GM19463 (cell line): ENCODE results near the gene JHY.

Experiments
- ATAC-seq: cut with Tn5 transposase; IDR thresholded peaks from one replicate; pipeline ENCODE4 v1.9.1; 2021; ENCODE audit warnings: mild to moderate bottlenecking, moderate library complexity; ENCODE audit not compliant: unreplicated experiment

The JHY gene

DNA sequence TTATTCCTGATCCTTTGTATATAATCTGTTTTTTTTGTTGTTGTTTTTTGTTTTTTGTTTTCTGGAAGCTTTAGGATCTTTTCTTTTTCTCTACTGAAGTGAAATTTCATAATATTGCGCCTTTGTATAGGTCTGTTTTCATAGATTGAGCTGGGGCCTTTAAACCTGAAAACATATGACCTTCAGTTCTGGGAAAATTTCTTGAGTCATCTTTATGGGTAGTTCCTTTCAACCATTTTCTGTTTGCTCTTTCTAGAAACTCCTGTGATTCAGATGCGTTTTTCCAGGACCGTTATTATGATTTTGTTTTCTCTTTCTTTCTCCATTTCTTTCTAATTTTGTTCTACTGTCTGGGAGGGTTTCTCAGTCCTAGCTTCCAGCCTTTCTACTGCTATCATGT lies 55.4 kb downstream of the JHY start:
- ATAC-seq, result no peak

DNA sequence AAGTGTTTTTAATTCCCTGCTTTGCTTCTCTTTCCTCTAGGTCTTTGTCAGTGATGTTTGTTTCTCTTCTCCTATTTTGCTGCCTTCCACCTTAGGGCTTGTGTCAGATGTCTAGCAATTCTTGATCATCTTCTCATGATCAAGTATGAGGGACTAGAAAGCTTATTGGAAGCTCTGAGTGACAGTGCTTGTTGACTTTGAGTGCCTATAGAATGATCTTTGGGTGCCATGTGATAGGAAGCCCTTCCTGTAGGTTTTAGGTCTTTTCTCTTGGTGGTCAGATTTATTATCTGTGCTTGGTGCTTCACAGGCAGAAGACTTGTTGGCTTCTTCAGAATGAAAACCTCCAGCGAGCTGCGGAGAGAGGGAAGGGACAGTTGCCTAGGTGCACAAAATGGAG lies 56.0 kb downstream of the JHY start:
- ATAC-seq, result no peak

DNA sequence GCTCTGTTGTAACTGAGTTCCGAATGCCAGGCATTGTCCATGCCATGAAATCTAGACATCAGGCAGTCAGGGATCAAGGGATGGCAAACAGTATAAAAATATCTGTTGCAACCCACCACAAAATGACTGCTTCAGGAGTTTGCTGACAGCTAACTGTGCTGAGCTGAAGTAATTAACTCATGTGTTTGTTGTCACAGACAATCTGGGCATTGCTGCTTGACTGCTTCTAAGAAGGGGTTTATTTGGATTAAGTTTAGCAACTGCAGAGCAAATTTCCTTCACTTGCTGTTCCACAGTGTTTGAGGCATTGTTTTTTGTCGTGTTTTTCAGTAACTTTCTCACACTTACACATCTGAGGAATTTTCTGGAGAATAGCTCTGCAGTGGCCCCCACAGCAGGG lies 68.7 kb downstream of the JHY start:
- ATAC-seq, result no peak

DNA sequence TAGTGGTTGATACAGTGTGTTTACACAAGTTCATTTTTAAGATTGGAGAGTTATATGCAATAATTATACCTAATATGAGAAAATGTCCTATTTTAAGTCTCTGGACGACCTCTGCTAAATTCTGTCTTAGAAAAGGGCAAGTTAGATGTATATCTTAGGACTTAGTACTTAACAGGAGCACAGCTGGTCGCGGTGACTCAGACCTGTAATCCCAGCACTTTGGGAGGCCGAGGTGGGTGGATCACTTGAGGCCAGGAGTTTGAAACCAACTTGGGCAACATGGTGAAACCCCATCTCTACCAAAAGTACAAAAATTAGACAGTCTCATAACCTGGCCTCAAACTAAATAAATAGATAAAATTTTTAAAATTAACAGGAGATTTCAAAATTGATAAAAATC lies 71.9 kb downstream of the JHY start:
- ATAC-seq, result no peak

DNA sequence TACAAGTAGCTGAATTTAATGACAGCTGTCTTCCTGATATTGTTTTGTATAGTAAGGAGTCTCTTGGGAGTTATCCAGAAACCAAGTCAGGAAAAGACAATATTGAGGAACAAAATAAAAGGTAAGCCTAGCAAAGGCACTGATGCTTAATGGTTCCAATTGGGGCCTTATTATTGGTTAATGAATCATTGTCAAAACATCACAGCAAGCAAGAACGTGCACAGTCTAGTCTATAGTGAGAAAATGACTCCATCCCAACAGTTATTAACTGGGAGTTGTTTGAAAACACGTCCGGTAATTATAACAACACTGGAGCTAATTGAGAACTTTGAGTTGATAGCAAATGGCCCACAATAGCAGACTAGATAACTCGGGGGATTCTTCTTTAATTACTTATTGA lies 81.4 kb downstream of the JHY start:
- no peak for ATAC-seq

DNA sequence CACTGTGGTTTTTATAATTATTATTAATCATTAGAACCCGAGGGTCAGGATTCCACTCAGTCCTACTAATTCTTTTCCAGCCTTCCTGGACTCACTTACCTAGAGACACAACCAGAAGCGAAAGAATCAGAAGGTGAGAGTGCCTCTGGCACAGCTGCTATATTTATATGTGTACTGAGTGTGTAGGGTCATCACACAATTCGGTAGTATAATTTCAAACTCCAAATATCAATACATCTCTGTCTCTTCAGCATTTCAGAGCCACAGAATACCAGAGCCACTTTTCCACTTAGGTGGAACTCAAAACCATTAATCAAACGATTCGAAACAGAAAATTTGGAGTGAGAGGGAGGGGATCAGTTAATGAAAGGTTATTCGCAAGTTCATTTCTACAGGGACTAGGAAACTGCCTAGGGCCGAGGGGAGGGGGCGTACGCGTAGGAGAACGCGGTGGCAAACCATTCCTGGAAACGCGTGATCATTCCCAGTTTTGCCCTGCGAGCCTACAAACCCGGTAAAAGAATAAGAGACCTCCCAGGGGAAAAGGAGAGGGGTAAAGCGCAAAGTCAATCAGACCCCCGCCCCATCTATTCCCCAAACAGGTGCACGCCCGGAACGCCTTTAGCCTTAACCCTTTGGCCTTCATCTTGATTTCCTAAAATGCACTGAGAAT lies 93.6 kb downstream of the JHY start:
- no peak for ATAC-seq

DNA sequence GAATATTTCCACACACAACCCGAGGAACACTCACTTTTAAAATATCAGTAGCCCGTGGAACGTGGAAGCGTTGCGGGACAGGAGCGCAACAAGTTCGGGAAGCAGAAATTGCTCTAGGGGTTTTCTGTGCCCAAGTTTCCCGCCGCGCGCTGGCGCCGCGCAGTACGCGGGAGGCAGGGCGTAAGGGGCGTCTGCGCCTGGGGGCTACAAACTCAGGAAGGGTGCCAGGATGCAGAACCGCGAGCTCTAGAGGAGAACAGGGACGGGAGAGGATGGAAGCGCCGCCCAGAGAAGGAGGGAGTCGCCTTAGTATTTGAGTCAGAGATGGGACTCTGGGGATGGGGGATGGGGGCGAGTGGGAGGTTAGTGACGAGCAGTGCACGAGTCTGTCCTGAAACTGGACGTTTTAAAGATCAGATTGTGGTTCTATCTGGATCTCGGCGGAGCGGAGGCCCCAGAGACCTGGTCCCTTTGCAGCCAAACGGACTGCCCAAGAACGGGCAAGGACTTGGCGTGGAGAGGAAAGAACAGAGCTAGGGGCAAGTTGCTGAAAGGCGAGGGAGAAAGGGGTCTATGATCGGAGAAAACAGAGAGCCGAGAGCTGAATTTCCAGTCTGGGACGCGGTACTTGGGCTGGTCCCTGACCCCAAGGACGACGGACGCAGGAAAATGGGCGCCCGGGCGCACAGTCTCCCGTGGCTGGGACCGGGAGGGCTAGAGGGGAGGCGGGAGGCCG lies 94.3 kb downstream of the JHY start:
- ATAC-seq, result no peak

DNA sequence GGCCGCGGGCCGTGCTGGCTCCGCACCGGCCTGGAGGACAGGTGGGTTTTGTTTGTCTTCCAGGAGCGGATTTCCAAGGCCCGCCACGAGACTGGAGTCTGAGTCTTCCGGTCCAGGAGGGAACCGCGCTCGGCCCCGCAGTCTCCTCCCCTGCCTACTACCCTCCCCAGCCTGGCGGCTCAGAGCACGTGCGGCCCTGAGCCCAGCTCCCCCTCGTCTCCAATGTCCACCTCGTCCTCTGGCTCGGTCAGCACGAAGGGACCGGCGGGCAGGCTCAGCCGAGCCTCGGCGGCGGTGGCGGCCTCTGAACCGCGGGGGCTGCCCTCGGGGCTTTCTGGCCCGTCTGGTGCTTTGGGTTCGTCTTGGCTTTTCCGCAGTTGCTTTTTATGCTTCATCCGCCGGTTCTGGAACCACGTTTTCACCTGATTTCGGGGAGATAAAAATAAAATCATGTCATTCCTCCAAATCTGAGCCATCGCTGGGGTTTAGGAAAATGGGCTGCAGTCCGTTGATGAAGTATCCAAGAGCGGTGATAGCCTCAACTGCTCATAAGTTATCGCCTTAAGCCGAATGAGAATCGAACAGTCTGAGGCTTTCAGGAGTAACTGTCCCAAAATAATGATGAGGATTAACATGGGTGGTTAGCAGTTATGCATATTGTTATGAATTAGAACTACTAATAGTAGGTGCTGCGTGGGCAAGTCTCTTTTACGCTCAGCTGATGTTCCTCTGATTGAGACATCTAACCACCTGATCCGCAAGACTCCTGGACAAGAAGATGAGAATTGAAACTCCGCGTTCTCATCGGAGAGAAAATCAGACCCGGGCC lies 95.1 kb downstream of the JHY start:
- ATAC-seq, result no peak

DNA sequence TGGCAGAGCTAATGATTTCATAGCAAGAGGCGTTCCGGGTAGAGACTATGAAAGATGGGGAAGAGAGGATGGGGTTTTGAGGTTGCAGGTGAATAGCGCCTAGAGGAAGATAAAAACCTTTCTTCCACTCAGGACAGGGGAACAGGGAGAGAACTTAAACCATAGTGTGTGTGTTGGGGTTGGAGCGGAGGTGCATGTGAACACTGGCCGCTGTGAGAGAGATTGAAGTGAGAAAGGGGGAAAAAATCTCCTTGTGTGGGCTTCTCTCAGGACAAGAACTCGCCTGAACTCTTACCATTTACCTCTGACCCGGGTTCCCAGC lies 95.7 kb downstream of the JHY start:
- no peak for ATAC-seq

- no peak for ATAC-seq
Observed at GRCh38 chr11:122979103-122979814, 96.7 kb downstream of the JHY start.

GRCh38 chr11:122979815-122980595 lies 97.4 kb downstream of the JHY start:
- ATAC-seq, result no peak

GRCh38 chr11:122981388-122982264 lies 99.1 kb downstream of the JHY start, which contains the start of gene BSX:
BSX (minus strand) TSS chr11:122981834; CDS start chr11:122981671, 163 bp downstream.
- ATAC-seq, result no peak

DNA sequence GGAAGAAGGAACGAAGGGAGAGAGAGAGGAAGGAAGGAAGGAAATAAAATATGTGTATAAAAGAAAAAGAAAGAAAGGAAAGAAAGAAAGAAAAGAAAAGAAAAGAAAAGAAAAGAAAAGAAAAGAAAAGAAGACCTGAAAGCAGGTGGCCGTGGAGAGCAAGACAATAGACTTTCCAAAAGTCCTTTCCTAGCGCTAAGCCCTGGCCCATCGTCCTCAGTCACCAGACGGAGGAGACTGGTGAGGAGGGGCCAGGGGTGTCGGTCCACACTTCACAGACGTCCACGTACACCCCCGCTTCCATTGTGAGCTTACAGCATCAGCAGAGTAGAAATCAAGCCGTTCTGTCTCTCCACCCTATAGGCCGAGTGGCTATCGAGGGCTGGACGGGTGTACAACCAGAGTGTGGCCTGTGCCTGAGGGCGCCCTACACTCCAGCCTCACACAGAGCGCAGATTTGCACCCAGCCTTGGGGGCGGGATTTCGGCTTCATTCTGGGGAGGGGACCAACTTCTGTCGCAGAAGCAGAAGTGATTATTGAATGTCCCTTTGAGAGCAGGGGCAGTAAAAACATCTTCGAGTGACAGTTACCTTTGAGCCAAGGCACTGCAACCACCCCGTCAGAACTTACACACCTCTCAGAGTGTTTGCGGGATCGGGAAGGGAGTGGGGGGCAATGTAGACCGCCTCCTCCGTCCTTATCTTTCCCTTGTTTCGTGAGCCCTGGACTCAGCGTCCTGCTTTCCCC lies 101.1 kb downstream of the JHY start:
- ATAC-seq, result no peak

- ATAC-seq, result no peak
Observed at GRCh38 chr11:122984186-122985011, 101.8 kb downstream of the JHY start.

GRCh38 chr11:122995526-122995925 lies 113.0 kb downstream of the JHY start:
- ATAC-seq, result no peak

- no peak for ATAC-seq
Observed at GRCh38 chr11:122998727-122999366, 116.3 kb downstream of the JHY start.

DNA sequence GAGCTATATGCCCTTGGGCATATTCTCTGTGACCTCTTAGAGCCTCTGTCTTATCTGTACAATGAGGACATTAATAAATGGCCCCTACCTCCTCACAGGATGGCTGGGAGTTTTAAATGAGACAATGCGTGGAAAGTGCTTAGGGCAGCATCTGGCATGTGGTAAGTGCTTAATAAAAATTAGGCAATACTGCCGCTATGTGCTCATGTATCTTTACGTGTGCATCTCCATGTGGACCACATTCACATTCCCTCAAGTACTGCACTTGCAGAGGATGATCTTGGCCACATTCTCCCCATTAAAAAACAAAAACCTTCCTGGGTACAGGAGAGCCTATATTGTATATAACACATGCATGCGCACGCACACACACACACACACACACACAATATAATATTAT lies 118.2 kb downstream of the JHY start:
- ATAC-seq, result no peak
